ENCODE measurements around the gene GPR62. TPM values are rescaled to one million over a fixed set of nuclear protein-coding genes. Genes with fewer than 3 reads are reported as not detected.

GPR62 gene
- total and polyA plus RNA-seq, 2 of the 8 experiments (the other 6 are each of a cell fraction or from before 2014, with no cell fraction given), result 0.22 to 0.29 TPM

GRCh38 chr3:51954713-51955112 is 468 bp upstream of the GPR62 start:
- Histone ChIP-seq H3K4me2 (ENCODE audit: insufficient read depth in 1 of 2, low read depth in 2 of 2, low read length in 2 of 2) (no peak overlapping the region; a peak in 1 of 4 replicates), H2BK20ac (ENCODE audit: low read length) (no peak overlapping the region), H2BK15ac (ENCODE audit: low read length) (no peak overlapping the region), H3K27ac (ENCODE audit: low read depth, low read length) (no peak overlapping the region), H3K9ac (replicated peaks in 1 of 4; ENCODE audit: extremely low read depth in 1 of 4, low read depth in 3 of 4, low read length in 3 of 4) (no peak overlapping the region), H3K4ac (replicated peaks; ENCODE audit: insufficient read length, low read depth, low read length) (no peak overlapping the region), H3K18ac (ENCODE audit: extremely low read depth, low read length) (no peak overlapping the region), H4K5ac (ENCODE audit: insufficient read length, low read depth, low read length) (no peak overlapping the region), H3K27me3 (replicated peaks in 1 of 4; ENCODE audit: control insufficient read depth in 3 of 4, extremely low read depth in 1 of 4, insufficient read depth in 3 of 4, low read length in 3 of 4) (peaks cover 15 to 43% (median 35%) of the 10 kb centered on the region in 4 experiments), H3K14ac (ENCODE audit: insufficient read length) (no peak overlapping the region), H3K4me3 (ENCODE audit: extremely low read depth in 1 of 4, insufficient read depth in 2 of 4, low read depth in 3 of 4, low read length in 4 of 4) (no peak overlapping the region), H2BK5ac (ENCODE audit: low read depth, low read length) (no peak overlapping the region), H2BK12ac (ENCODE audit: low read depth, low read length) (0 out of 2 replicates have a peak overlapping the region, but pooled peaks have one; percentile 86), H3K36me3 (ENCODE audit: control insufficient read depth in 2 of 4, insufficient read depth in 4 of 4, low read length in 3 of 4) (no peaks in the 10 kb centered on the region), H4K91ac (replicated peaks; ENCODE audit: insufficient read length, low read length) (no peak overlapping the region), H3K79me1 (ENCODE audit: low read depth, low read length) (no peaks in the 10 kb centered on the region), H3K23ac (ENCODE audit: insufficient read length) (no peak overlapping the region), H3K23me2 (ENCODE audit: low read depth, low read length) (peaks cover 8% of the 10 kb centered on the region; the same call in 1 of the 2 replicates), H3K9me3 (ENCODE audit: insufficient read depth in 2 of 2, low read depth in 1 of 2, low read length in 1 of 2) (no peaks in the 10 kb centered on the region), H2AK5ac (ENCODE audit: low read depth, low read length) (no peak overlapping the region), H2AFZ (ENCODE audit: low read length) (no peak overlapping the region), H3K79me2 (ENCODE audit: control insufficient read depth in 1 of 2, insufficient read depth in 2 of 2, low read length in 2 of 2) (no peaks in the 10 kb centered on the region), H2BK120ac (replicated peaks; ENCODE audit: low read depth, low read length) (no peak overlapping the region), H3K56ac (replicated peaks; ENCODE audit: insufficient read length, low read depth, low read length) (no peak overlapping the region), H4K8ac (ENCODE audit: extremely low read depth, insufficient read depth, low read length) (no peak overlapping the region), H4K20me1 (replicated peaks in 1 of 2; ENCODE audit: control insufficient read depth in 1 of 2, insufficient read depth in 2 of 2, low read length in 2 of 2) (no peaks in the 10 kb centered on the region), H3K4me1 (replicated peaks in 1 of 4; ENCODE audit: control insufficient read depth in 3 of 4, insufficient read depth in 4 of 4, low read length in 3 of 4) (peaks cover 0 to 15% (median 7%) of the 10 kb centered on the region in 4 experiments; a peak in 6 of 7 replicates)
- TF ChIP-seq ASH2L (IDR thresholded peaks at IDR 0.05; ENCODE audit: low read length) (no peak), MAFK (IDR thresholded peaks at IDR 0.05; ENCODE audit: low read depth, low read length) (no peak), SRF (IDR thresholded peaks at IDR 0.05; ENCODE audit: low read depth, low read length) (no peak), SP1 (IDR thresholded peaks at IDR 0.05; ENCODE audit: low read depth, low read length) (no peak), NANOG (IDR thresholded peaks at IDR 0.05; ENCODE audit: insufficient read depth, low read depth, low read length, poor library complexity, severe bottlenecking) (no peak), KDM5A (IDR thresholded peaks at IDR 0.05; ENCODE audit: low read length) (no peak), RXRA (IDR thresholded peaks at IDR 0.05; ENCODE audit: insufficient read depth, low read depth, low read length) (no peak), GTF2F1 (IDR thresholded peaks at IDR 0.05; ENCODE audit: borderline replicate concordance, low read depth, low read length) (no peak), SP4 (IDR thresholded peaks at IDR 0.05; ENCODE audit: low read length) (no peak), RBBP5 (IDR thresholded peaks at IDR 0.05; ENCODE audit: borderline replicate concordance, low read depth, low read length) (no peak)
- TF ChIP-seq, protein P1, sequence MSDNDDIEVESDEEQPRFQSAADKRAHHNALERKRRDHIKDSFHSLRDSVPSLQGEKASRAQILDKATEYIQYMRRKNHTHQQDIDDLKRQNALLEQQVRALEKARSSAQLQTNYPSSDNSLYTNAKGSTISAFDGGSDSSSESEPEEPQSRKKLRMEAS (IDR thresholded peaks at IDR 0.05), result no peak
- TF ChIP-seq, protein P2, sequence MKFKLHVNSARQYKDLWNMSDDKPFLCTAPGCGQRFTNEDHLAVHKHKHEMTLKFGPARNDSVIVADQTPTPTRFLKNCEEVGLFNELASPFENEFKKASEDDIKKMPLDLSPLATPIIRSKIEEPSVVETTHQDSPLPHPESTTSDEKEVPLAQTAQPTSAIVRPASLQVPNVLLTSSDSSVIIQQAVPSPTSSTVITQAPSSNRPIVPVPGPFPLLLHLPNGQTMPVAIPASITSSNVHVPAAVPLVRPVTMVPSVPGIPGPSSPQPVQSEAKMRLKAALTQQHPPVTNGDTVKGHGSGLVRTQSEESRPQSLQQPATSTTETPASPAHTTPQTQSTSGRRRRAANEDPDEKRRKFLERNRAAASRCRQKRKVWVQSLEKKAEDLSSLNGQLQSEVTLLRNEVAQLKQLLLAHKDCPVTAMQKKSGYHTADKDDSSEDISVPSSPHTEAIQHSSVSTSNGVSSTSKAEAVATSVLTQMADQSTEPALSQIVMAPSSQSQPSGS (IDR thresholded peaks at IDR 0.05; ENCODE audit: low read length), result no peak
- WGBS, 2 experiments (ENCODE audit: extremely low coverage in 1 of 2, insufficient coverage in 1 of 2, insufficient read length in 1 of 2, insufficient replicate concordance in 2 of 2, low coverage in 1 of 2, low lambda C conversion rate in 2 of 2, missing lambda C conversion rate in 1 of 2), result 88% methylated on average over 1 of the region's 1 CpG; no CpG with 5 or more reads in 1 of the 2 experiments
- FAIRE-seq, result no peak
- no peak for DNase-seq (ENCODE audit: low read depth in 1 of 2, low spot score in 2 of 2)
- CTCF ChIA-PET (ENCODE audit: partially characterized antibody), result interaction anchor here (1.5 to 5.7 kb wide), 6 partner anchors 8 to 98 kb away, joined by 5 to 29 read pairs (median 7); partner anchors contain the start of genes ABHD14A, ABHD14B, PARP3 and RRP9
- POLR2A ChIA-PET (ENCODE audit: partially characterized antibody), result interaction anchor here (0.7 to 15.7 kb wide), 7 partner anchors 8 to 38 kb away, joined by 4 to 148 read pairs (median 13); partner anchors contain the start of genes ABHD14B, ACY1, PARP3 and PCBP4

Data from H1 (cell line).